GM23338 (cell line): Measurements from ENCODE around the gene TCIRG1. TPM values are rescaled to one million over a fixed set of nuclear protein-coding genes. Genes with fewer than 3 reads are reported as not detected.

Experiments used
- ATAC-seq: fragments of 200-7000 bp; cut with Tn5 transposase; 3 replicates; pipeline ENCODE4 v1.9.1; 2020
- DNase-seq: peaks from one replicate; pipeline ENCODE4 v3.0.0-alpha.2; 2015; ENCODE audit warnings: low spot score
- H2AFZ ChIP-seq: fragments of 200-600 bp; sonication (generic); 2 replicates; pipeline ENCODE4 v1.8.0; 2016; ENCODE audit warnings: antibody characterized with exemption, mild to moderate bottlenecking, moderate library complexity
- H3F3A ChIP-seq: fragments of 200-600 bp; sonication (generic); replicated peaks from 2 replicates; pipeline ENCODE4 v1.8.0; 2017; ENCODE audit warnings: antibody characterized with exemption, mixed run types, low read depth
- H3K27ac ChIP-seq: fragments of 200-600 bp; sonication (generic); 2 replicates; pipeline ENCODE4 v1.6.1; 2016; ENCODE audit warnings: low read depth
- H3K27me3 ChIP-seq: fragments of 200-600 bp; sonication (generic); 2 replicates; pipeline ENCODE4 v1.8.0; 2016; ENCODE audit warnings: mild to moderate bottlenecking, mixed run types, moderate library complexity; ENCODE audit not compliant: insufficient read depth
- H3K36me3 ChIP-seq: fragments of 200-600 bp; sonication (generic); 2 replicates; pipeline ENCODE4 v1.8.0; 2016; ENCODE audit warnings: mild to moderate bottlenecking; ENCODE audit not compliant: insufficient read depth
- H3K4me1 ChIP-seq: fragments of 200-600 bp; sonication (generic); 2 replicates; pipeline ENCODE4 v1.8.0; 2016; ENCODE audit warnings: mild to moderate bottlenecking, moderate library complexity; ENCODE audit not compliant: insufficient read depth
- H3K4me2 ChIP-seq: fragments of 200-600 bp; sonication (generic); 2 replicates; pipeline ENCODE4 v1.7.1; 2017; ENCODE audit warnings: mixed run types
- H3K4me3 ChIP-seq: fragments of 200-600 bp; sonication (generic); 2 replicates; pipeline ENCODE4 v1.6.1; 2016; ENCODE audit warnings: mixed run types
- H3K79me2 ChIP-seq: fragments of 200-600 bp; sonication (generic); replicated peaks from 2 replicates; pipeline ENCODE4 v1.8.0; 2017; ENCODE audit warnings: mild to moderate bottlenecking; ENCODE audit not compliant: insufficient read depth
- H3K9me2 ChIP-seq: fragments of 200-600 bp; sonication (generic); 2 replicates; pipeline ENCODE4 v1.8.0; 2017; ENCODE audit not compliant: insufficient read depth
- H4K20me1 ChIP-seq: fragments of 200-600 bp; sonication (generic); replicated peaks from 2 replicates; pipeline ENCODE4 v1.8.0; 2017; ENCODE audit warnings: mild to moderate bottlenecking; ENCODE audit not compliant: insufficient read depth
- H3K27ac Mint-ChIP-seq: 2 replicates; pipeline ENCODE4 v1.8.0; 2020; ENCODE audit warnings: inconsistent platforms, mild to moderate bottlenecking, moderate library complexity, mixed read lengths
- H3K27me3 Mint-ChIP-seq: 3 replicates; pipeline ENCODE4 v1.8.0; 2022; ENCODE audit warnings: low read depth, mild to moderate bottlenecking, moderate library complexity, mixed read lengths, inconsistent platforms; ENCODE audit not compliant: insufficient read depth, poor library complexity
- H3K36me3 Mint-ChIP-seq: 3 replicates; pipeline ENCODE4 v1.8.0; 2021; ENCODE audit warnings: low read depth, mild to moderate bottlenecking, inconsistent platforms, moderate library complexity, mixed read lengths
- H3K4me1 Mint-ChIP-seq: 3 replicates; pipeline ENCODE4 v1.8.0; 2020; ENCODE audit warnings: mild to moderate bottlenecking, inconsistent platforms, mixed read lengths
- H3K4me3 Mint-ChIP-seq: 3 replicates; pipeline ENCODE4 v1.8.0; 2021; ENCODE audit warnings: moderate library complexity, mild to moderate bottlenecking, inconsistent platforms, mixed read lengths
- H3K9me3 Mint-ChIP-seq: 3 replicates; pipeline ENCODE4 v1.8.0; 2020; ENCODE audit warnings: moderate library complexity, mild to moderate bottlenecking, inconsistent platforms, mixed read lengths
- CREB1 ChIP-seq: fragments of 250-450 bp; sonication (Bioruptor Pico); IDR thresholded peaks from 2 replicates; pipeline ENCODE4 v1.5.0; 2020; ENCODE audit warnings: low read depth, mild to moderate bottlenecking, moderate library complexity
- CTCF ChIP-seq, 2 experiments: fragments of 200-600 bp in 1 of 2; sonication (generic) in 1 of 2; conservative IDR thresholded peaks; 2 replicates each; pipeline versions ENCODE4 v1.5.1 to v1.6.1; 2016 to 2017; ENCODE audit warnings: antibody characterized with exemption in 2 of 2, low read depth in 2 of 2, mild to moderate bottlenecking in 2 of 2, moderate library complexity in 1 of 2
- ETS1 ChIP-seq: IDR thresholded peaks from 2 replicates; pipeline ENCODE4 v1.6.1; 2016; ENCODE audit warnings: antibody characterized with exemption
- EZH2 ChIP-seq: fragments of 200-600 bp; sonication (generic); IDR thresholded peaks from one replicate; pipeline ENCODE4 v1.8.0; 2017; ENCODE audit warnings: antibody characterized with exemption, mild to moderate bottlenecking, low read depth; ENCODE audit not compliant: unreplicated experiment
- JUNB ChIP-seq: IDR thresholded peaks from one replicate; pipeline ENCODE4 v1.6.1; 2016; ENCODE audit warnings: antibody characterized with exemption; ENCODE audit not compliant: unreplicated experiment
- NANOG ChIP-seq: IDR thresholded peaks from 2 replicates; pipeline ENCODE4 v1.6.1; 2016; ENCODE audit warnings: antibody characterized with exemption, borderline replicate concordance
- REST ChIP-seq: IDR thresholded peaks from one replicate; pipeline ENCODE4 v1.6.1; 2018; ENCODE audit warnings: antibody characterized with exemption; ENCODE audit not compliant: unreplicated experiment
- polyA plus RNA-seq: library from polyadenylated mRNA; unstranded; fragments of >200 nt; fragmentation: Nextera tagmentation; extraction: Ambion mirVana; gene quantifications from 2 replicates; pipeline ENCODE4 v1.2.1, GENCODE V29; 2016
- total RNA-seq: library from RNA; depleted of rRNA; stranded (reverse); fragments of >200 nt; shearing (Covaris generic); gene quantifications from 2 replicates; pipeline ENCODE4 v1.2.3, GENCODE V29; 2014

TCIRG1 gene
- total and polyA plus RNA-seq, 2 experiments from 2014 or later = 20.4 to 40.4 TPM

- TF ChIP-seq JUNB (no peak), CTCF (conservative IDR thresholded peaks at IDR 0.05; ENCODE audit: low read depth in 2 of 2) (no peak), ETS1 (no peak), CREB1 (CRISPR knock-in tag) (no peak)
Observed at GRCh38 chr11:67997475-67997921, 41.3 kb upstream of the TCIRG1 start (continued).

- Histone ChIP-seq H3K36me3 (no peaks in the 10 kb centered on the region), H3K27ac (no peak overlapping the region), H3K27me3 (no peaks in the 10 kb centered on the region), H3K4me2 (no peak overlapping the region), H4K20me1 (no peaks in the 10 kb centered on the region), H3F3A (peaks cover 5% of the 10 kb centered on the region; the same call in 1 of the 2 replicates), H3K9me2 (no peaks in the 10 kb centered on the region), H2AFZ (no peak overlapping the region), H3K4me1 (peaks cover 4% of the 10 kb centered on the region; the same call in 1 of the 2 replicates), H3K4me3 (no peak overlapping the region), H3K79me2 (no peaks in the 10 kb centered on the region)
- H3K27me3 Mint-ChIP-seq = peaks cover 7% of the 10 kb centered on the region
- ATAC-seq (no peak), DNase-seq (no peak)
- no peak overlapping the region for H3K27ac Mint-ChIP-seq
- no peak overlapping the region for H3K4me3 Mint-ChIP-seq
- TF ChIP-seq REST = no peak
- TF ChIP-seq ETS1 = no peak
- no peak for TF ChIP-seq EZH2
- no peak for TF ChIP-seq CTCF (conservative IDR thresholded peaks at IDR 0.05; ENCODE audit: low read depth in 2 of 2)
- TF ChIP-seq NANOG = no peak
- no peaks in the 10 kb centered on the region; the same call in 2 of the 3 replicates for H3K36me3 Mint-ChIP-seq
- no peaks in the 10 kb centered on the region for H3K9me3 Mint-ChIP-seq
- H3K4me1 Mint-ChIP-seq = peaks cover 17% of the 10 kb centered on the region
Observed at GRCh38 chr11:67998150-67999045, 40.4 kb upstream of the TCIRG1 start.
